ENCODE results near the gene OIT3. TPM values are rescaled to one million over a fixed set of nuclear protein-coding genes. Genes with fewer than 3 reads are reported as not detected.
"Not testable (repeated sequence)": the region's sequence is repeated elsewhere in the genome, so short reads cannot be mapped to it uniquely, and the experiment has no call there.

OIT3 gene
- total RNA-seq, 6 experiments from 2014 or later = not detected

GRCh38 chr10:72918352-72918751 lies 24.8 kb downstream of the OIT3 start:
- Mint-ChIP-seq H3K27me3 (ENCODE audit: insufficient read depth) (peaks cover 30% of the 10 kb centered on the region), H3K9me3 (peaks cover 41% of the 10 kb centered on the region), H3K27ac (no peak overlapping the region), H3K4me1 (ENCODE audit: low read depth) (peaks cover 20% of the 10 kb centered on the region; the same call in 1 of the 2 replicates), H3K4me3 (no peak overlapping the region), H3K36me3 (ENCODE audit: low read depth) (peaks cover 27% of the 10 kb centered on the region)
- no peak for TF ChIP-seq CTCF (IDR thresholded peaks at IDR 0.05)
- DNase-seq = no peak

- peaks cover 41% of the 10 kb centered on the region for H3K9me3 Mint-ChIP-seq
- H3K4me3 Mint-ChIP-seq, H3K27ac Mint-ChIP-seq, DNase-seq: not testable (repeated sequence)
- peaks cover 41% of the 10 kb centered on the region for H3K27me3 Mint-ChIP-seq (ENCODE audit: insufficient read depth)
- H3K4me1 Mint-ChIP-seq (ENCODE audit: low read depth) = peaks cover 14% of the 10 kb centered on the region; the same call in 1 of the 2 replicates
- peaks cover 27% of the 10 kb centered on the region for H3K36me3 Mint-ChIP-seq (ENCODE audit: low read depth)
Measured at GRCh38 chr10:72921147-72921683, 27.7 kb downstream of the OIT3 start.

GRCh38 chr10:72924351-72924750 lies 30.8 kb downstream of the OIT3 start:
- peaks cover 35% of the 10 kb centered on the region for H3K27me3 Mint-ChIP-seq (ENCODE audit: insufficient read depth)
- no peak overlapping the region for H3K27ac Mint-ChIP-seq
- no peak for DNase-seq
- H3K4me1 Mint-ChIP-seq (ENCODE audit: low read depth) = no peaks in the 10 kb centered on the region
- peaks cover 32% of the 10 kb centered on the region for H3K9me3 Mint-ChIP-seq
- peaks cover 10% of the 10 kb centered on the region for H3K36me3 Mint-ChIP-seq (ENCODE audit: low read depth)
- no peak overlapping the region for H3K4me3 Mint-ChIP-seq
- TF ChIP-seq CTCF (IDR thresholded peaks at IDR 0.05) = no peak

DNA sequence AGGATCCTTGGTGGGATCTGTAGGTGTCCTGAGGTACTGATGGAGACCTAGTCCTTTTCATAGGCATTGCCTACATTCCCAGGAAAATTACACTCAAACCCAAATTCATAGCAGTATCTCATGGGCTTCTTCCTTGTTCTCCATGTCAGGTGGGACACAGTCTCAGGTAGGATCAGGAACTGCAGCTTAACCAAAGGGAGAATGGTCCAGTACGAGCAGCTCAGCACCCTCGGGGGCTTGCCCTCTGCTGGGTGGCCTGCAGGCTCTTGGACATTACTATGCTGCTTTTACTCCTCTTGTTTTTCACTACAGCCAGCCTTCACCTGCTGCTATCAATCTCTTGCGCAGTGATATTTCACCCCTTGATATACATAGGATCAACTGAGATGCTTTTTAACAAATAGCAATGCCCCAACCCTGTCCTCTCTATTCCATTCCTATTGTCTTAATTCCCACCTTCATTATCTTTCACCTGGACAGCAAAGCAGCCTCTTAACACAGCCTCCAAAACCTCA lies 32.5 kb downstream of the OIT3 start:
- DNase-seq = no peak
- Mint-ChIP-seq H3K27me3 (ENCODE audit: insufficient read depth) (peaks cover 29% of the 10 kb centered on the region), H3K36me3 (ENCODE audit: low read depth) (peaks cover 3% of the 10 kb centered on the region), H3K4me3 (no peak overlapping the region), H3K9me3 (peaks cover 15% of the 10 kb centered on the region), H3K4me1 (ENCODE audit: low read depth) (no peaks in the 10 kb centered on the region), H3K27ac (no peak overlapping the region)
- TF ChIP-seq CTCF (IDR thresholded peaks at IDR 0.05) = no peak

DNA sequence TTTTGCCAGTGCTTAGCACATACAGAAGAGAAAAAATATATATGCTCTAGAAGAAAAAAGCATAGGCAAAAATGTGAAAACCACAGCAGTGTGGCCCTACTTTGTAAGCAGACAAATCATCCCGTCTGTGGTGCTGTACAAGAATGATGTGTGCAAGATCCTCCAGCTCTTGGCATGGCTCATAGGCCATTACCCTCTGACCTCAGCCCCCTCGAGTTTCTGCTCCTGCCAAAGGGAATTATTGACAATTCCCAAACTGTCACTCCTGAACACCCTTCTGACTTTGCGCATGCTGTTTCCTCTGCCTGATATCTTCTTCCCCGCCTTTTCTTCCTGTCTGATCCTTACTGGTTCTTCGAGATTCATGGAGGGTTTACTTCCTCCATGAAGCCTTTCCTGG lies 33.9 kb downstream of the OIT3 start:
- no peak for TF ChIP-seq CTCF (IDR thresholded peaks at IDR 0.05)
- Mint-ChIP-seq H3K27me3 (ENCODE audit: insufficient read depth) (peaks cover 26% of the 10 kb centered on the region), H3K4me3 (no peak overlapping the region), H3K36me3 (ENCODE audit: low read depth) (no peaks in the 10 kb centered on the region), H3K9me3 (0 out of 2 replicates have a peak, but pooled peaks cover under 1% of the 10 kb centered on the region), H3K4me1 (ENCODE audit: low read depth) (no peaks in the 10 kb centered on the region), H3K27ac (no peak overlapping the region)
- no peak for DNase-seq

DNA sequence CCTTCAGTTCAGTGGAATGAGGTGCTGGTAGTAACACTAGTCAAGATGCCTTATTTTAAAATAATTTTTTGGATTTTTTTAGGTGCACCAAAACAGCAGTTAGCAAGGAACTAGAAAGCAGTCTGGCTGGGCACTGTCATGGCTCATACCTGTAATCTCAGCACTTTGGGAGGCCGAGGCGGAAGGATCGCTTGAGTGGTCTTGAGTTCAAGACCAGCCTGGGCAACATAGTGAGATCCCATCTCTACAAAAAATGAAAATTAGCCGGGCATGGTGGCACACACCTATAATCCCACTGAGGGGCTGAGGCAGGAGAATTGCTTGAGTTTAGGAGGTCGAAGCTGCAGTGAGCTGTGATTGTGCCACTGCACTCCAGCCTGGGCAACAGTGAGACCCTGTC lies 35.3 kb downstream of the OIT3 start:
- DNase-seq = no peak
- Mint-ChIP-seq H3K36me3 (ENCODE audit: low read depth) (no peaks in the 10 kb centered on the region), H3K4me3 (no peak overlapping the region), H3K9me3 (no peaks in the 10 kb centered on the region), H3K27ac (no peak overlapping the region), H3K4me1 (ENCODE audit: low read depth) (no peaks in the 10 kb centered on the region), H3K27me3 (ENCODE audit: insufficient read depth) (peaks cover 20% of the 10 kb centered on the region)
- TF ChIP-seq CTCF (IDR thresholded peaks at IDR 0.05) = no peak
